Endothelial cell of umbilical vein (primary cell): ENCODE results near the gene CHSY1. TPM values are rescaled to one million over a fixed set of nuclear protein-coding genes. Genes with fewer than 3 reads are reported as not detected.

Source experiments
- BruUV-seq: library from RNA; stranded (reverse); fragments of 400-500 nt; replicated peaks from 2 replicates; lab custom pipeline; 2021; lab: Mats Ljungman, UMichigan
- CTCF ChIA-PET: fragments of 300-600, 350-600 bp; sonication (Branson Sonifier 250); formaldehyde crosslinking; loops from one replicate; lab custom pipeline; 2021; ENCODE audit warnings: antibody characterized with exemption, inconsistent platforms; lab: Charles Lee
- POLR2A ChIA-PET: fragments of 300-600, 350-600 bp; sonication (Branson Sonifier 250); formaldehyde crosslinking; loops from one replicate; lab custom pipeline; 2021; ENCODE audit warnings: antibody characterized with exemption, inconsistent platforms; lab: Charles Lee
- DNase-seq: peaks from one replicate; pipeline ENCODE4 v3.0.0-alpha.2; 2011; ENCODE audit warnings: low read depth, low spot score
- FAIRE-seq: peaks from 2 replicates; lab custom pipeline; 2011; peaks lifted over from hg19 to GRCh38; lab: Jason Lieb, UNC
- H2AFZ ChIP-seq: 2 replicates; pipeline ENCODE4 v1.6.0; 2012; ENCODE audit warnings: low read depth, low read length, control low read depth, inconsistent platforms
- H3K27ac ChIP-seq: 2 replicates; pipeline ENCODE4 v1.5.1; 2011; ENCODE audit warnings: low read depth, mild to moderate bottlenecking, control low read depth, low read length, moderate library complexity; ENCODE audit not compliant: insufficient read depth
- H3K27me3 ChIP-seq, 2 experiments: 2 replicates each; pipeline versions ENCODE4 v1.6.0 to v1.6.1; 2011; ENCODE audit warnings: low read length in 2 of 2, mixed read lengths in 1 of 2; ENCODE audit not compliant: control insufficient read depth in 2 of 2, insufficient read depth in 2 of 2
- H3K36me3 ChIP-seq, 2 experiments: 2 replicates in 1 of 2; 3 replicates in 1 of 2; pipeline ENCODE4 v1.5.1; 2011; ENCODE audit warnings: low read length in 2 of 2, mild to moderate bottlenecking in 1 of 2, moderate library complexity in 1 of 2; ENCODE audit not compliant: control insufficient read depth in 2 of 2, insufficient read depth in 2 of 2; ENCODE audit errors: extremely low read depth in 1 of 2
- H3K4me1 ChIP-seq: 3 replicates; pipeline ENCODE4 v1.5.1; 2011; ENCODE audit warnings: mild to moderate bottlenecking, low read length; ENCODE audit not compliant: control insufficient read depth, insufficient read depth; ENCODE audit errors: extremely low read depth
- H3K4me2 ChIP-seq: 2 replicates; pipeline ENCODE4 v1.6.1; 2011; ENCODE audit warnings: low read length, control low read depth, mixed read lengths; ENCODE audit not compliant: insufficient read depth
- H3K4me3 ChIP-seq, 3 experiments: fragments of 200-600 bp in 1 of 3; sonication (generic), shearing (Covaris generic) in 1 of 3; replicated peaks in 1 of 3; 2 replicates each; pipeline ENCODE4 v1.5.1; 2011 to 2016; ENCODE audit warnings: control low read depth in 3 of 3, low read length in 3 of 3, mild to moderate bottlenecking in 2 of 3, inconsistent platforms in 1 of 3, low read depth in 1 of 3, moderate library complexity in 1 of 3; ENCODE audit not compliant: insufficient read depth in 1 of 3
- H3K79me2 ChIP-seq: 2 replicates; pipeline ENCODE4 v1.6.0; 2012; ENCODE audit warnings: low read length, inconsistent platforms; ENCODE audit not compliant: control insufficient read depth, insufficient read depth
- H3K9ac ChIP-seq: replicated peaks from 2 replicates; pipeline ENCODE3; 2011; ENCODE audit warnings: low read length, control low read depth; ENCODE audit not compliant: insufficient read depth; ENCODE audit errors: extremely low read depth
- H3K9me1 ChIP-seq: replicated peaks from 3 replicates; pipeline ENCODE4 v1.6.0; 2011; ENCODE audit warnings: mild to moderate bottlenecking, low read length; ENCODE audit not compliant: control insufficient read depth, insufficient read depth; ENCODE audit errors: extremely low read depth
- H3K9me3 ChIP-seq: replicated peaks from 2 replicates; pipeline ENCODE4 v1.5.1; 2012; ENCODE audit warnings: low read length, inconsistent platforms; ENCODE audit not compliant: control insufficient read depth, insufficient read depth
- H4K20me1 ChIP-seq: replicated peaks from 2 replicates; pipeline ENCODE3; 2011; ENCODE audit warnings: mild to moderate bottlenecking, low read length; ENCODE audit not compliant: control insufficient read depth, insufficient read depth; ENCODE audit errors: extremely low read depth
- EZH2 ChIP-seq: IDR thresholded peaks from 2 replicates; pipeline ENCODE4 v1.6.1; 2012; ENCODE audit warnings: borderline replicate concordance, low read depth, mild to moderate bottlenecking, moderate library complexity, low read length, inconsistent platforms; ENCODE audit not compliant: severe bottlenecking
- FOS ChIP-seq: IDR thresholded peaks from 2 replicates; pipeline ENCODE4 v1.6.1; 2011; ENCODE audit warnings: mild to moderate bottlenecking, low read length, moderate library complexity, borderline replicate concordance; ENCODE audit not compliant: insufficient read depth
- GATA2 ChIP-seq: IDR thresholded peaks from 2 replicates; pipeline ENCODE4 v1.7.0; 2011; ENCODE audit warnings: low read depth, mild to moderate bottlenecking, moderate library complexity, mixed read lengths, low read length; ENCODE audit not compliant: insufficient read length, insufficient read depth
- JUN ChIP-seq: IDR thresholded peaks from 2 replicates; pipeline ENCODE4 v1.6.1; 2011; ENCODE audit warnings: borderline replicate concordance, low read depth; ENCODE audit not compliant: insufficient read length, insufficient read depth
- MAX ChIP-seq: IDR thresholded peaks from 2 replicates; pipeline ENCODE4 v1.6.1; 2011; ENCODE audit not compliant: insufficient read depth, insufficient read length
- dilution Hi-C: fragments of 300-500 bp; cut with MboI; formaldehyde crosslinking; loops from one replicate; pipeline ENCODE4 v1.15.0; 2019; ENCODE audit warnings: low sequenced_read_pairs; ENCODE audit not compliant: extremely low pct_ligation_motif_present
- intact Hi-C: fragments of 100-400 bp; cut with micrococcal nuclease; formaldehyde crosslinking; loops from one replicate; pipeline ENCODE4 v1.10.0; 2022
- polyA plus RNA-seq, 4 experiments: library from polyadenylated mRNA; depleted of rRNA in 3 of 4; stranded (reverse) in 3 of 4; unstranded in 1 of 4; fragments of >200 nt; gene quantifications; 2 replicates each; pipeline versions ENCODE4 v1.2.1 to v1.2.3, GENCODE V29; 2011 to 2012; ENCODE audit warnings: missing spikeins in 1 of 4
- total RNA-seq: library from RNA; stranded (reverse); gene quantifications from 2 replicates; pipeline ENCODE4 v1.2.3, GENCODE V29; 2021

The CHSY1 gene
- total and polyA plus RNA-seq, 2 donors (not counting 3 experiments of a cell fraction or from before 2014, with no cell fraction given): 23.7 to 50.8 TPM

GRCh38 chr15:101129851-101130380, 121.9 kb downstream of the CHSY1 start:
- H2AFZ ChIP-seq: no peak overlapping the region
- no peak overlapping the region for H3K4me3 ChIP-seq
- H3K27ac ChIP-seq: no peak overlapping the region
- no peaks in the 10 kb centered on the region for H3K9me1 ChIP-seq
- no peaks in the 10 kb centered on the region for H3K36me3 ChIP-seq
- H3K4me1 ChIP-seq: peaks cover 18% of the 10 kb centered on the region
- dilution Hi-C loops (no loop called here), intact Hi-C loops (no loop called here)
- H3K4me2 ChIP-seq: no peak overlapping the region
- no TSS peak for BruUV-seq
- ChIA-PET CTCF (no interaction called here), POLR2A (no interaction called here)
- H3K27me3 ChIP-seq: no peaks in the 10 kb centered on the region
- H3K9me3 ChIP-seq: no peaks in the 10 kb centered on the region
- TF ChIP-seq MAX (no peak), GATA2 (no peak)
- no peak overlapping the region for H3K9ac ChIP-seq
- no peaks in the 10 kb centered on the region for H3K79me2 ChIP-seq
- FAIRE-seq (no peak), DNase-seq (no peak)
- no peaks in the 10 kb centered on the region for H4K20me1 ChIP-seq

- Histone ChIP-seq H3K9ac (peak overlapping the region; percentile 38), H3K36me3 (no peaks in the 10 kb centered on the region), H3K4me3 (no peak overlapping the region), H2AFZ (no peak overlapping the region), H4K20me1 (no peaks in the 10 kb centered on the region), H3K9me3 (no peaks in the 10 kb centered on the region), H3K9me1 (no peaks in the 10 kb centered on the region), H3K27ac (peak overlapping the region; percentile 63), H3K4me1 (peaks cover 20% of the 10 kb centered on the region), H3K4me2 (peak overlapping the region; percentile 40), H3K27me3 (no peaks in the 10 kb centered on the region), H3K79me2 (no peaks in the 10 kb centered on the region)
- FAIRE-seq: no peak
- dilution Hi-C loops: no loop called here
- intact Hi-C loops: no loop called here
- CTCF ChIA-PET: interaction anchor here (0.7 to 2.9 kb wide), 10 partner anchors 9 to 124 kb away, joined by 3 to 15 read pairs (median 4); partner anchors contain the start of gene CHSY1
- peak; percentile 49 for TF ChIP-seq JUN
- TF ChIP-seq EZH2: no peak
- no peak for TF ChIP-seq FOS
- no TSS peak for BruUV-seq
- peak; percentile 56 for DNase-seq
- POLR2A ChIA-PET: no interaction called here
These were observed 123.4 kb downstream of the CHSY1 start for GRCh38 chr15:101128221-101129015.
